Measurements from ENCODE around the gene USP48.

Gene USP48

GRCh38 chr1:21749109-21749508 is 33.8 kb downstream of the USP48 start:
- DNase-seq (ENCODE audit: low spot score), result no peak

DNA sequence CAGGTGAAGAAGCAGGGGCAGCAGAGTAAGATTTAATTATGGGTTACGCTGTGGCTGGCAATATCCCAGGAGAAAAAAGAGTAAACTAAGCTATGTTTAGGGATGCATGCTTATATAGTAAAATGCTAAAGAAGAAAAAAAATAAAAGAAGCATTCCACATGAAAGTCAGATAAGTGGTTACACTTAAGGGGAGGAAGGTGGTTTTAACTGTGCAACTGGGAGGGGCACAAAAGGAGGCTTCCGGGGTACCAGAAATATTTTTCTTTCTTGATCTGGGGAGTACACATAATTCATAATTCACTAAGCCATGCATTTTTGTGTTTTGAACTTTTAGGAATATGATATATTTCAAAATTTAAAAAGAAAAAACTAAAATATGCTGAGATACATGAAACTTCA is 39.5 kb downstream of the USP48 start:
- DNase-seq (ENCODE audit: low spot score), result no peak

- DNase-seq (ENCODE audit: low spot score), result no peak
These were observed 40.4 kb downstream of the USP48 start for GRCh38 chr1:21742578-21742977.

- no peak for DNase-seq (ENCODE audit: low spot score)
These were observed 41.7 kb downstream of the USP48 start for GRCh38 chr1:21741206-21741605.

- no peak for DNase-seq (ENCODE audit: low spot score)
These were observed 46.1 kb downstream of the USP48 start for GRCh38 chr1:21736876-21737275.

- no peak for DNase-seq (ENCODE audit: low spot score)
These were observed 46.9 kb downstream of the USP48 start for GRCh38 chr1:21736011-21736410.

- DNase-seq (ENCODE audit: low spot score), result no peak
These were observed 48.4 kb downstream of the USP48 start for GRCh38 chr1:21734526-21734925.

DNA sequence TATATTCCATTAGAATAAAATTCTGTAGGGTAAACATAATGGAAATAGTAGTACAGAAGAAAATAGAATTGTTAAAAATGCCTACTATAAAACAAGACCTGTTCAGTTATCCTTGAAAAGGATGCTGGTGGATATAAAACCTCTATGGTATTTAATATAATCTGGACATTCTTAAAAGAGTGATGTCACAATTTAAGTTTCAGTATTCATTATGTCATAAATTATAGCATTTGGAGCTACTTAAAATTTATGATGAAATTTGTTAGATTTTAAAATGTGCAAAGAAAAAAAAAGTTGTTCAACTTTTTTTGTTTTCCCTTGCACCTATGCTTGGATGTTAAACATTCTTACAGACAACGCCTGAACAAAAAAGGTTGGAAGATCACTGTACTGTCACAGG is 50.3 kb downstream of the USP48 start:
- DNase-seq (ENCODE audit: low spot score), result no peak

DNA sequence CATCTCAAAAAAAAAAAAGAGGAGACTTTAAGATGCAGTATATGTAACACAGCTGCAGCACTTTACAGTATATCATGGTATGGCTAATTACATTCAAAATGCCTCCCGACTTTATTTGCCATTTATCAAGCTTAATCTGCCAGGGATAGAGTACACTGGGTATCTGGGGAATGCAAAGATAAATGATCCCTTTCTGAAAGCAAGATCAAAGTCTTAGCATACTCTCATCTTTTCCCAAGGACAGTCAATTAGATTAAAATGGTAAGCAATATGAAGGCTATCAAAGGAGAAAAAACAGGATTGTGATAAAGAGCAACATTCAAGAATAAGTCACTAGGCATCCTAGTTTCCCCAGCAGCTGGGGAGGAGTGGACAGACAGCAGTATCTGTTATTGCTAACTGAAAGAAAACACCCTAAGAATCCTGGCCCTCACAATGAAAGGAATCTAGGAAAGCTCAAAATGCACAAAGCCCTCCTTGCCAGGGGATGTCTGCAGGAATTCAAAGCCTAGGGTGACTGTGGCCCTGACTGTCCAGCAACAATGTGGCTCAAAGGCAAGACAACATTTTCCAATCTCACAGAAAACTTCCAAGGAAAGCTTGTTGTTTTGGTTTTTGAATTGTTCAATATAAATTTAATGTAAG is 57.1 kb downstream of the USP48 start:
- DNase-seq (ENCODE audit: low spot score), result no peak

GRCh38 chr1:21724570-21724969 is 58.4 kb downstream of the USP48 start:
- DNase-seq (ENCODE audit: low spot score), result no peak

GRCh38 chr1:21724098-21724497 is 58.9 kb downstream of the USP48 start:
- DNase-seq (ENCODE audit: low spot score), result no peak

DNA sequence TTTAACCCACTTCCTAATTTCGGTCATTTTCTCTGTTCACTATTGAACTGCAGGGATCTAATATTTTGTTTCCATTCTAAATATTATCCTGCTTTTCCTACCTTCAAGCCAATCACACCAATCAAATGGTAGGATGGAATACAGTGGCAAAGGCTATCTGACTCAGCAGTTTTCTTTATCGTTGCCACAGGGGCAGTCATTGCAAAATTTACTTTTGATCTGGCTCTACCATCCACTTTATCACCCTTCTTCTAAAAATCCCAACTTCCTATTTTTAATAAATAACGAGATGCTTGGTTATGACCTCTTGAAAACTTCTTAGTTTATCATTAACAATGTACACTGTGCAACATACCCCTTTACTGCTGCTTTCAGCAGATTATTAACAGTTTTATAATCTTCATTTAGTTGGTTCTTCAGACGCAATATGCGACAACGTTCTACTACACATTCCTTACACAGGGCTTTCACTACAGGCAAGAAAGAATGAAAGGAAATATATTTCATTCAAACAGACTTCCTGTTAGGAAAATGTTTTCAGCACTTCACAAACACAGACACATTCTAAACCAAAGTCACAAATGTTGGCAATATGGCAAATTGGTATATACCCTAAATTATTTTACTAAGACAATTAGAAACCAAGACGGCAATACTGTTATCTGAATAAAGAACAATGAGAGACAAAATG is 61.5 kb downstream of the USP48 start:
- no peak for DNase-seq (ENCODE audit: low spot score)

- DNase-seq (ENCODE audit: low spot score), result no peak
These were observed 66.8 kb downstream of the USP48 start for GRCh38 chr1:21716169-21716568.

GRCh38 chr1:21707891-21708290 is 75.1 kb downstream of the USP48 start:
- DNase-seq (ENCODE audit: low spot score), result no peak

GRCh38 chr1:21707086-21707840 is 75.7 kb downstream of the USP48 start:
- DNase-seq (ENCODE audit: low spot score), result no peak

DNA sequence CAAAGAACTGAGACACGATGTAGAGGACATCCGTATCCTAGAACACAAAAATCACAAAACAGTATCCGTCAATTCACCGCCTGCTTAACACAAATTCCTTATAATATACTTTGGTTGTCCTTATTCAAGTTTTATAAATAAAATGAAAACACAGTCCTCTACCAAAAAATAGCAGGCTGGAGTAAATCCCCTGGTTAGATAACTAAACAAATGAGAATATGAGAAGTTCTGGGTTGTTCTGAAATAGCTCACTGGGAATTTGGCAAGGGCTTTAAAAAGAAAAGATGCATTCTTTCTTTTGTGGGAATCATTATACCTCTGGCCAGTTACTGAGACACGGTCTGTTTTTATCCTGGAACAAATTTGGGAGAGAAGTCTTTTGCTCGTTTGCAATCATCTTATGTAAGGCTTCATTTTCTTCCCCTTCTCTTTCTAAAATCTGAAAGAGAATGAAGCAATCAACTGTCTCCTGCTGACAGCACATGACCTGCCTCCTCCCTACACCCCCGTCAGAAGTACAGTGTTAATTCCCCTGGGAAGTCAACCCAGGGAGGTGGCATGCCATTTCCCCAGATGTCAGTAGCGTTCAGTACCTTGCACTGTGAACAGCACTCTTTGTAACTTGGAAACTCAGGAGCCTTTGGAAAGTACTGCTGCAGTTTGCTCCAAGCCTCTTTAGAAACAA is 76.7 kb downstream of the USP48 start:
- no peak for DNase-seq (ENCODE audit: low spot score)

- DNase-seq (ENCODE audit: low spot score), result no peak
These were observed 77.5 kb downstream of the USP48 start for GRCh38 chr1:21705303-21705980.

GRCh38 chr1:21704145-21704544 is 78.8 kb downstream of the USP48 start:
- DNase-seq (ENCODE audit: low spot score), result no peak

GRCh38 chr1:21703318-21703963 is 79.5 kb downstream of the USP48 start:
- no peak for DNase-seq (ENCODE audit: low spot score)

- DNase-seq (ENCODE audit: low spot score), result no peak
These were observed 80.2 kb downstream of the USP48 start for GRCh38 chr1:21702780-21703179.

DNA sequence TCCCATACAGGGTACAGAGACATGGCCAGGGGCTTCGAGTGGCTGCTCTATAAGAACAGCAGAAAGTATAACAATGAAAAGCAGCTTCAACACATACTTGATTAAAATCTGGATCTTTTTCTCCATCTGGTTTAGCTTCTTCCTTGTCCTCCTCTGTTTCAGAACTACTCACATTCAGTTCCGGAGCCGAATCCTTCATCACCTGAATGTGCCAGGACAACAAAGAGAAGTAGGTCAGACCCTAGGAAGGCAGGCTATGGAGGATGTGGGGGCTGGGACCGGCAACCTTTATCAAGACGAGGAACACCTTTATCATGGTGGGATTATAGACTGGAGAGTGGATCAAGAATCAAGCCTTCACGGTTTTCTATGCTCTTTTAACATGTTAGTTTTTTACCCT is 81.5 kb downstream of the USP48 start:
- no peak for DNase-seq (ENCODE audit: low spot score)

- no peak for DNase-seq (ENCODE audit: low spot score)
These were observed 82.9 kb downstream of the USP48 start for GRCh38 chr1:21700094-21700493.
